ENCODE results near the gene CTAG1A.
"Not testable (repeated sequence)": the region's sequence is repeated elsewhere in the genome, so short reads cannot be mapped to it uniquely, and the experiment has no call there.

CTAG1A gene

GRCh38 chrX:154633661-154634060 lies 48.7 kb downstream of the CTAG1A start:
- not testable (repeated sequence) for H3K4me3 ChIP-seq, H3K9ac ChIP-seq, H3K27ac ChIP-seq, H3K27me3 ChIP-seq, H4K20me1 ChIP-seq, H3K9me3 ChIP-seq, H3K4me2 ChIP-seq, H3K4me1 ChIP-seq, H3K36me3 ChIP-seq

Data from BLaER1 (cell line).